OCI-LY3 (cell line): ENCODE results near the gene SFTPA1.

ENCODE experiments used
- CTCF ChIP-seq: fragments of 200-600, 300-600 bp; sonication (generic); IDR thresholded peaks from 2 replicates; pipeline ENCODE4 v1.5.1; 2014; ENCODE audit warnings: antibody characterized with exemption, low read length, low read depth
- EZH2phosphoT487 ChIP-seq: fragments of 200-600 bp; shearing (Covaris generic); IDR thresholded peaks from 2 replicates; pipeline ENCODE4 v1.6.1; 2018; ENCODE audit warnings: antibody characterized with exemption, mixed run types, low read depth

GRCh38 chr10:79563426-79563825 lies 47.3 kb upstream of the SFTPA1 start:
- TF ChIP-seq CTCF (no peak), EZH2phosphoT487 (no peak)
